GM19239 (cell line): Measurements from ENCODE around the gene SASH3.

Experiments
- DNase-seq: peaks from one replicate; pipeline ENCODE4 v3.0.0; 2011; ENCODE audit warnings: low spot score; ENCODE audit not compliant: insufficient read length
- FAIRE-seq: peaks from 2 replicates; lab custom pipeline; 2011; peaks lifted over from hg19 to GRCh38; lab: Jason Lieb, UNC

The SASH3 gene

DNA sequence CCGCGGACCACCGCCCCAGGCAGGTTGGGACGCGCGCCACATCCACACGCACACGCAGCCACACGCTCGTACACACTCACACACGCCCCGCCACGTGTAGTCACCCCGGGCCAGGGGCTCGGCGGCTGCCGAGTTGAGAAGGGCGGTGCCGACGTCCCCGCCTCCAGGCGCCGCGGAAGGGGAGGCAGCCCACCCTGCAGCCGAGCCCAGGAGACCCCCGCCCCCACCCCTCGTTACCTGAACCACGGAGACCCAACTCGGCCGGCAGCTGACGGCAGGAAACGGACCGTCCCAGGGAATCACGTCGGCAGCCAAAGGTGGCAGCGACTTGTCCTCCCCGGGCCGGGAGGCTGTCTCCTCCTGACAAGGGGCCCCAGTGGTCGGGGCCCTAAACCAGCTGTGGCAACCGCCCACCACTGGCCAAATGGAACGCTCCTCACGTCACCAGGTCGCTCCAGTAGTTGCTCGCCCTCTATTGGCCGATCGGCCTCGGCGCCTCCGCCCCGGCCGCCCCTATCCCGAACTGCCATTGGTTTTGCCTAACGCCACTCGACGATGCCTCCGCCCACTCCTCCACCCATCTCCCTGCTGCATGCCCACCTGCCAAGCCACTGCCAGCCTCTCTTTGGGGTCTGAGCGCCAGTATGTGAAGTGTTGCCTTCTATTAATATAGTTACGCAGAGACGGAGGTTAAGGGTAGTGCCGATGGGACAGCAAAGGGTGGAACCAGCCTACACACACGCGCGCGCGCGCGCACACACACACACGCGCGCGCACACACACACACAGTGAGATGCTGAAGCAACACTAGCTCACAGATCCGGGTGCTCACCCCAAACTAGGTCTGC is 63.9 kb downstream of the SASH3 start, which contains the start of gene ZDHHC9:
Gene ZDHHC9, minus strand, starts transcription at position 428 of the 848 bp plus-strand sequence. CDS start 1,941 bp downstream, outside the sequence.
- peak; percentile 84 for FAIRE-seq
- DNase-seq = peak; percentile 76
